ENCODE results near the gene CALHM4. TPM values are rescaled to one million over a fixed set of nuclear protein-coding genes. Genes with fewer than 3 reads are reported as not detected.

CALHM4 gene
- total RNA-seq: under 1 TPM in 1 of 2 donors, not detected in 1; 0.25 TPM
- polyA plus RNA-seq (ENCODE audit: insufficient read depth, low read depth, low replicate concordance): 1.2 TPM
- long read RNA-seq, donor 1: 0 reads
- long read RNA-seq, donor 2: 0 reads

DNA sequence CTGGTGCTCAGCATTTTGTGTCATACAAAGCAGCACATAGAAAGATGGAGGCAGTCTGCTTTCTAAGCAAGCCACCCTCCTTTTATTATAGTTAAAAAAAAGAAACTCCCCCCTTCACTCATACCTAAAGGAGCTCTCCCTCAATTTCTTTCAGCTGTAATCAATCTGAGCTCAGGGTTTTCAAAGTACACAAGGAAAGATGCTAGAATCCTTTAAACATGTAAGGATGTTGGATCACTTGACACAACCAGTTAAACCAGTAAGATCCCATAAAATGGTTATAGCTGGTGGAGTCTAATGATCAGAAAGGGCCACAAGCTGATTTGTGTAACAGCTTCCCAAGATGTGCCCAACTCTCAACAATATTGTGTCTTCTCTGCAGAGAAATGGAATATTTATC is at the start of gene CALHM4:
CALHM4 (plus strand) TSS at position 301 of the 400 bp plus-strand sequence; CDS start at position 344, 43 bp downstream.
- H3K27ac ChIP-seq: no peak within 1 kb of the TSS
- no peaks in the 10 kb centered on the region for H3K36me3 ChIP-seq (ENCODE audit: low read depth, missing control alignments)
- H3K9me3 ChIP-seq: no peaks in the 10 kb centered on the region
- intact Hi-C loops (cut with DNase I; ENCODE audit: low total_unique reads): no loop called here
- peak within 1 kb of the TSS in 1 of 2 donors; percentile 18 for H3K4me3 ChIP-seq
- H3K27me3 ChIP-seq: no peaks in the 10 kb centered on the region
- no peaks in the 10 kb centered on the region for H3K4me1 ChIP-seq
- DNase-seq: no peak
- TF ChIP-seq, protein P1, sequence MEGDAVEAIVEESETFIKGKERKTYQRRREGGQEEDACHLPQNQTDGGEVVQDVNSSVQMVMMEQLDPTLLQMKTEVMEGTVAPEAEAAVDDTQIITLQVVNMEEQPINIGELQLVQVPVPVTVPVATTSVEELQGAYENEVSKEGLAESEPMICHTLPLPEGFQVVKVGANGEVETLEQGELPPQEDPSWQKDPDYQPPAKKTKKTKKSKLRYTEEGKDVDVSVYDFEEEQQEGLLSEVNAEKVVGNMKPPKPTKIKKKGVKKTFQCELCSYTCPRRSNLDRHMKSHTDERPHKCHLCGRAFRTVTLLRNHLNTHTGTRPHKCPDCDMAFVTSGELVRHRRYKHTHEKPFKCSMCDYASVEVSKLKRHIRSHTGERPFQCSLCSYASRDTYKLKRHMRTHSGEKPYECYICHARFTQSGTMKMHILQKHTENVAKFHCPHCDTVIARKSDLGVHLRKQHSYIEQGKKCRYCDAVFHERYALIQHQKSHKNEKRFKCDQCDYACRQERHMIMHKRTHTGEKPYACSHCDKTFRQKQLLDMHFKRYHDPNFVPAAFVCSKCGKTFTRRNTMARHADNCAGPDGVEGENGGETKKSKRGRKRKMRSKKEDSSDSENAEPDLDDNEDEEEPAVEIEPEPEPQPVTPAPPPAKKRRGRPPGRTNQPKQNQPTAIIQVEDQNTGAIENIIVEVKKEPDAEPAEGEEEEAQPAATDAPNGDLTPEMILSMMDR (IDR thresholded peaks at IDR 0.05): no peak
- TF ChIP-seq POLR2A (IDR thresholded peaks at IDR 0.05): no peak

DNA sequence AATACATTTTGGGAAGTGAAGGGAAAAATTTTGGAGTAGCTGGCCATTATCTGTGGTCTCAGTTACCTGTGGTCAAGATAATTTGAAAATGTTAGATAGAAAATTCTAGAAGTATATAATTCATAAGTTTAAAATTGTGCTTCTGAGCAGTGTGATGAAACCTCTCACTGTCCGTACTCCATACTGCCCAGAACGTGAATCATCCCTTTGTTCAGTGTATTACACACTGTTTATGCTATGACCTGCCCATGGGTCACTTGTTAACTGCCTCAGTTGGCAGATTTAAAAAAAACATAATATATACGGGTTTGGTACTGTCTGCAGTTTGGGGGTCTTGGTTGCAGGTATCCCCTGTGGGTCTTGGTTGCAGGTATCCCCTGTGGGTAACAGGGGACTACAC is 46.2 kb upstream of the CALHM4 start:
- H3K27me3 ChIP-seq: no peaks in the 10 kb centered on the region
- WGBS, 2 donors: 89 to 95% methylated on average over 3 of the region's 3 CpGs
- H3K9me3 ChIP-seq: no peaks in the 10 kb centered on the region
- no peak overlapping the region for H3K27ac ChIP-seq
- TF ChIP-seq, protein P1 (IDR thresholded peaks at IDR 0.05): no peak
- TF ChIP-seq POLR2A (IDR thresholded peaks at IDR 0.05): no peak
- DNase-seq: no peak
- intact Hi-C loops (cut with DNase I; ENCODE audit: low total_unique reads): no loop called here
- no peak overlapping the region for H3K4me3 ChIP-seq
- no peaks in the 10 kb centered on the region for H3K4me1 ChIP-seq
- no peaks in the 10 kb centered on the region for H3K36me3 ChIP-seq (ENCODE audit: low read depth, missing control alignments)

DNA sequence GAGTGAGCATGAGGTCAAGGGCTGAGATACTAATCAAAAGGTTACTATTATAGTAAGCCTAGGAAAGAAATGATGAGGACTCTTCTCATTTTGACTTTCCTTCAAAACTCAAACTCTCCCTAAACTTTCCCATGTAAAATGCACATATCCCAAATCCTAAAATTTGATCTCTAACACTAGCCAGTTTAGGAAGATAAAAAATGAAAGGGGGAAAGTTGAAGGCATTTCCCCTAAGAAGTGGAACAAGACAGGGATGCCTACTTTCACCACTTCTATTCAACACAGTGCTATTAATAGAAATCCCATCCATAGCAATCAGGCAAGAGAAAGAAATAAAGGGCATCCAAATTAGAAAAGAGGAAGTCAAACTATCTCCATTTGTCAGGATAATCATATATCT is 45.0 kb upstream of the CALHM4 start:
- H3K9me3 ChIP-seq: no peaks in the 10 kb centered on the region
- no peak for TF ChIP-seq POLR2A (IDR thresholded peaks at IDR 0.05)
- TF ChIP-seq, protein P1 (IDR thresholded peaks at IDR 0.05): no peak
- no peaks in the 10 kb centered on the region for H3K27me3 ChIP-seq
- no peak overlapping the region for H3K4me3 ChIP-seq
- no peaks in the 10 kb centered on the region for H3K4me1 ChIP-seq
- H3K27ac ChIP-seq: no peak overlapping the region
- no peak for DNase-seq
- intact Hi-C loops (cut with DNase I; ENCODE audit: low total_unique reads): no loop called here
- H3K36me3 ChIP-seq (ENCODE audit: low read depth, missing control alignments): no peaks in the 10 kb centered on the region

GRCh38 chr6:116511424-116512110 is 42.0 kb upstream of the CALHM4 start, which contains the start of gene CALHM5:
CALHM5 (plus strand) TSS chr6:116511639; CDS start chr6:116511697, 58 bp downstream.
- peak; percentile 66 for DNase-seq
- no peaks in the 10 kb centered on the region for H3K4me1 ChIP-seq
- H3K4me3 ChIP-seq: peak within 1 kb of the TSS; percentile 1 to 27
- H3K27ac ChIP-seq: peak within 1 kb of the TSS; percentile 65 to 74
- TF ChIP-seq, protein P1 (IDR thresholded peaks at IDR 0.05): peak; percentile 49 to 69 (median 56)
- no peak for TF ChIP-seq POLR2A (IDR thresholded peaks at IDR 0.05)
- no peaks in the 10 kb centered on the region for H3K36me3 ChIP-seq (ENCODE audit: low read depth, missing control alignments)
- H3K9me3 ChIP-seq: no peaks in the 10 kb centered on the region
- intact Hi-C loops (cut with DNase I; ENCODE audit: low total_unique reads): no loop called here
- 9 to 11% methylated on average over 10 of the region's 10 CpGs for WGBS, 2 donors
- no peaks in the 10 kb centered on the region for H3K27me3 ChIP-seq
